ENCODE measurements around the gene INF2.

The INF2 gene

GRCh38 chr14:104677512-104678332, 11.7 kb upstream of the INF2 start:
- DNase-seq = peak; percentile 93

DNA sequence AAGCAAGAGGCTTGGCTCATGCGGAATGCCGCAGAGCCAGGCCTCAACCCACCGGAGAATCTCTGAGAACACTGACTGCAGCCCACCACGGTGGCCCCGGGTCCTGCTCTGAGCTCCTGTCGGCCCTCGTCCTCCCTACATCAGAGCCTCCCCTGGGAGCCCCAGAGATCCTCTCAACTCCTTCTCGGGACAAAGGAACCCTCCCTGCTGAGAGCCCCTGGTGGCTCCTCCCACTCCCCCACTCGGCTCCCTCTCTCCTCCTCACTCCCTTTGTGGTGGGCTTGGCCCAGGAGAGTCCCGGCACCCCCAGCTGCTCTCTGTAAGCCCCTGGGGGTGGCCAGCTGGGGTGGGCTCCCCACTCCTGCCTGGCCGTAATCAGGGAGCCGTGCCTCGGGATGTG, 11.1 kb upstream of the INF2 start:
- no peak for DNase-seq

GRCh38 chr14:104678901-104679705, 10.3 kb upstream of the INF2 start:
- no peak for DNase-seq

DNA sequence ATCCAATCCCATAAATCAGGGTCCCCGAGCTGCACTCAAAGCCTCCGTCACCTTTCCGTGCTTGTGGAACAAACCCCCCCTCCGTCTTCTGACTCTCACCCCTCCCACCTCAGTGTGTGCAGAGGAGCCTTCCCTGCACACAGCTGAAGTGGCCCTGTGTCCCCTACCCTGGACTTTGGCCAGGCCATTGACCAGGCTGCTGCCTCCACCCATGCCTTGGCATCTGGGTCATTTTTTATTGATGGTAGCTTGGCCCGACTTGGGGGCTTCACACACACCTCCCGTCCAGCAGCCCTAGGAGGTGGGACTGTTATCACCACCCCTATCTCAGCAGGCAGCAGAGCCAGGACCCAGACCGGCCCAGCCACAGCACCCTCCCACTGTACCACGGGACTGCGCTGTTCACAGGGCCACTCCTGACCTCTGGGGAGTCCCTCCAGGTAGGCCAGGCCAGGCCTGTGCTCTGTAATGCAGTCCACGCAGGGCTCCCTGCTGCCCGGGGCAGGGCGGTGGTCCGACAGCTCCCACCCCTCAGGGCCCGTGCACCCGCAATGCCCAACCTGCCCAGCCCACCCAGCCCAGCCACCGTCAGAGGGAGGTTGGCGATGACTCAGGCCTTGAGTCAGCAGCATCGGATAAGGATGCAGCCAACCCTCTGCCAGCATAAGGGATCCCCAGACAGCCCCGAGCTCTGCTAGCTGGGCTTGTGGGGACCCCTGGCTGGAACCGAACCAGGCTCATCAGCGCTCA, 9.2 kb upstream of the INF2 start:
- DNase-seq = no peak

- no peak for DNase-seq
Measured at GRCh38 chr14:104680806-104681688, 8.4 kb upstream of the INF2 start.

DNA sequence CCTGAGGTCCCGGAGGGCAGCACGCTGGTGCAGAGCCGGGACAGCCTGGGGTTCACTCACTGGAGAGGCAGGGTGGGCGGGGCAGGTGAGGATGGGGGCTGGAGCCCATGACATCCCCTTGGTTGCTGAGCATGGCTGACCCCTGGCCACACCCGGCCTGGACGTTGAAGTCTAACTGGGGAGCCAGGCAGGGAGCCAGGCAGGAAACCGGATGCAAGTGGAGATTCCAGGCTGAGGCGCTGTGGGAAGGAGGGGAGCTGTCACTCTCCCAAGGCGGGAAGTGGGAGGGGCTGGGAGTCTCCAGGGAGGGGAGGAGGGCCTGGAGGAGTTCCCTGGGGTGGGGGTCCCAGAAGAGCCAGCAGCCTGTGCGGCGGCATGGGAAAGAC, 7.7 kb upstream of the INF2 start:
- DNase-seq = no peak

GRCh38 chr14:104682107-104682593, 7.3 kb upstream of the INF2 start:
- DNase-seq = no peak

- no peak for DNase-seq
Measured at GRCh38 chr14:104683653-104684448, 5.6 kb upstream of the INF2 start.

- DNase-seq = no peak
Measured at GRCh38 chr14:104684449-104684821, 5.0 kb upstream of the INF2 start.

DNA sequence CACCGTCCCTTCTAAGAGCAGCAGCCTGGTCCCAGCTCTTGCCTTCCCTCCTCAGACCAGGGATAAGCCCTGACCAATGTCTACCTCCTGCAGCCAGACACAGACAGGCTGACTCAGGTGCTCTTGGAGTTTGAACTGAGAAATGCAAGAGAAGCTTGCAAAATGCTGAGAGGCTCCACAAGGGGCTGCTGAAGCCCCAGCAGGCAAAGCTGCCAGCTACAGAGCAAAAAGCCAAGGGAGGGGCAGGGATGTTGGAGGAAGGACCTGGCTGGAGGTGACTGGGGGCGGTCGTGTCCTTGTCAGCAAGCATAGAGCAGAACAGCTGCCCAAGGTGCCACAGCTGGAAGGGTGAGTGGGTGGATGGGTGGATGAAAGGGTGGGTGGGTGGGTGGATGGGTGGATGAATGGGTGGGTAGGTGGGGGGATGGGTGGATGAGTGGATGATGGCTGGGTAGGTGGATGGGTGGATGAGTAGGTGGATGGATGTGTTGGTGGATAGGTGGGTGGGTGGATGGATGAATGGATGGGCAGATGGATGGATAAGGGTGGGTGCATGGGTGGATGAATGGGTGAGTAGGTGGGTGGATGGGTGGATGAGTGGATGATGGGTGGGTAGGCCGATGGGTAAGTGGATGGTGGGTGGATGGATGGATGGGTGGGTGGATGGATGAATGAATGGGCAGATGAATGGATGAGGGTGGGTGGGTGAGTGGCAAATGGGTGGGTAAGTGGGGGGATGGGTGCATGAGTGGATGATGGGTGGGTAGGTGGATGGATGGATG, 4.0 kb upstream of the INF2 start:
- no peak for DNase-seq

DNA sequence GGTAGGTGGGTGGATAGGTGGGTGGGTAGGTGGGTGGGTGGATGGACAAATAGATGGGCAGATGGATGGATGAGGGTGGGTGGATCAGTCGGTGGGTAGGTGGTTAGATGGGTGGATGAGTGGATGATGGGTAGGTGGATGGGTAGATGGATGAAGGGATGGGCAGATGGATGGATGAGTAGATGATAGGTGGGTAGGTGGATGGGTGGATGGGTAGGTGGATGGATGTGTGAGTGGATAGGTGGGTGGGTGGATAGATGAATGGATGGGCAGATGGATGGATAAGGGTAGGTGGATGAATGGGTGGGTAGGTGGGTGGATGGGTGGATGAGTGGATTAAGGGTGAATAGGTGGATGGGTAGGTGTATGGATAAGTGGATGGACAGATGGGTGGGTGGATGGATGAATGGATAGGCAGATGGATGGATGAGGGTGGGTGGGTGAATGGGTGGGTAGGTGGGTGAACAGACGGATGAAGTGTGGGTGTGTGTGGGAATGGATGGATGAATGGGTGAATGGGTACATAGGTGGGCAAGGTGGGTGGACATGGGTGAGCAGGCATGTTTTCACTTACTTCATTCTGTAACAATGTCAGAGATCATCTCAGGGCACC, 3.3 kb upstream of the INF2 start:
- DNase-seq = no peak

GRCh38 chr14:104686624-104687517, 2.5 kb upstream of the INF2 start:
- no peak for DNase-seq

DNA sequence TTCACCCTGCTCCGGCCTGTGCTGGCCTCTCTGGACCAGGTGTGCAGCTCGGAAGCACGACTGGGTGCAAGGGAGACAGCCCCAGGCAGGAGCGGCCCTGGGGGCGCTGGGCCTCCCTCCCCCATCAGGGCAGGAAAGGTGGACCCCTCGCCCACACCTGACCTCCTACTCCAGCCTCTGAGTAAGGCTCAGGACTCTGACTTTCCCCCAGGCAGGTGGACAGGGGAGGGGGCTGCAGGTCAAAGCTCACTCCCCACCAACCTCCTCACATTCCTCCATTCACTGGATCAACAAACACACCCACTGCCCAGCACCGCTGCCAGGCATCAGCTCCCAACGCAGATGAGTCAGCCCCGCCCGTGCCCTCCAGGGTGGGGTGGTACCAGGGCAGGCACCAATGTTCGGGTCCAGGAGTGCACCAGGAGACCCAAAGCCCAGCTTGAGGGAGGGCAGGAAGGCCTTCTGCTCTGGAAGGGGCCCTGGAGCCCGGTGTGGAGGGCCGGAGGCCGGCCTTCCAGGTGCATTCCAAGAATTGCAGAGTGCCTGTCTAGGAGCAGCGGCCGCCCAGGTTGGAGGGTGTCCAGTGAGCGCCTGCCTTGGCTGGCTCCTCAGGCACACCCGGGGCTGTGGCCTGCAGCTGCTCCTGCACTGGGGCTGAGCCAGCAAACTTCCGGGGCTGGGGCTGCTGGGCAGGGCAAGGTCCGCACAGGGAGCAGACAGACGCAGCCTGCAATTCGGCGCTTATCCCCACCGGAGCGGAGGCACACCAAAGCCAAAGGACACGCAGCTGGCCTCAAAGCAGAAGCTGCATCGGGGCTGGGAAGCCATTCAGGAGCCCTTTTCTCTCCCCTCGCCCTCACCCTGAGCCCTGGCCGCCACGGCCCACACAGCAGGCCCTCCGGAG, 1.6 kb upstream of the INF2 start:
- DNase-seq = no peak

DNA sequence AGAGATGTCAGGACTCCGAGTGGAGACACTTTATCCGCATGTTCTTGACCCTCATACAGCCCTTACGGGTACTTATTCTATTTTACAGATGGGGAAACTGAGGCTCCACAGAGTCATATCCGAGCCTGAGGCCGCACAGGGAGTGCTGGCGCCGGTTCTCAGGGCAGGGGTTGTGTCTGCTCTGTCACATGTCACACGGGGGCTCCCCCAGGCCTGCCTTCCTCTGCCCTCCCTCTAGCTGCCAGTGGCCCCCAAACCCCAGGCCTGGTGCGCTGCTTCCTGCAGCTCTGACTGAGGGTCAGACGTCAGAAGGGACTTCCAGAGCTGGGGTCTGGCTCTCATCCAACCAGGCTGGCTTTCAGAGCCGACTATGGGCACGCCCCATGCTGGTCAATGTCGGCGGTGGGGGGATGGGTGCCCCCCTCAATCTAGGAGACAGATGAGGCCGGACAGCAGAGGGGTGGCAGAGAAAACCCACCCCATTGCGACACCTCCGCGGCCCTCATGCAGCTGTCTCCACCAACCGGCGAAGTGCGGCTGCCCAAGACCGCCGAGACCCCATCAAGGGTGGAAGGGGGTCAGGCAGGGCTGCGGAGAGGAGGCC, 811 bp upstream of the INF2 start:
- DNase-seq = no peak

DNA sequence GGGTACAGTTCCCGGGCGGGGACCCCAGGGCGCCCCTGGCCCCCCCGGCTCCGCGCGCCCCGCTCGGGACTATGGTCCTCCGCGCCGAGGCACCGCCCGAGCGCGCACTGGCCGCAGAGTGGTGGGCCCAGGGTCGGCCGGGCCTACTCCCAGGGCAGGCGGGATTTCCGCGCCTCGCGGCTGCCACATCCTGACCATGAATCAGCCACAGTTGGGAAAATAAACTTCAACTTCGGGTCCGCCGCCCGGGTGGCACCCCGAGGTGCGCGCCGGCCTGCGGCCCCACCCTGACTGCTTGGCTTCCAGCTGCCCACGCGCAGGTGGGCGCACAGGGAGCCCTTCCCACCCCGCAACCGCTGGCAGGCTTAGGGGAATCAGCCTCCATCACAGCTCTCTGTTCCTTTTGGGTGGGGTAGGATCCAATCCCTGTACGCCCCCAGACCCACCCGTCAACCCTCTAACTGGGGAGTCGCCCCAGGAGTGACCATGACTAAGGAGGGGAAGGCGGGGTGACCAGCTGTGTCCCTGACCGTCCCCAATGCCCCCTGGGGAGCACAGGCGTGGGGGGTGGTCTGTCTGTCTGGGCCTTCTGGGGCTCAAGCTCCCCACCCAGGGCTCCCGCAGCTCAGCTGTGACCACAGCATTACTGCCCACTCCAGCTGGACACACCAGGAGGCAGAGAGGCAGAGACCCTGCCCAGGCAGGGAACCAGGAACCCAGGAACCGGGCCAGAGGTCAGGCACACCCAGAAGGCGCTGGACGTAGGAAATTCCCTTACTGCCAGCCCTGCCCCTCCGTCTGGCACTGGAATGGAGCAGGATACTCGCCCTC, 678 bp downstream of the INF2 start:
- DNase-seq = no peak

DNA sequence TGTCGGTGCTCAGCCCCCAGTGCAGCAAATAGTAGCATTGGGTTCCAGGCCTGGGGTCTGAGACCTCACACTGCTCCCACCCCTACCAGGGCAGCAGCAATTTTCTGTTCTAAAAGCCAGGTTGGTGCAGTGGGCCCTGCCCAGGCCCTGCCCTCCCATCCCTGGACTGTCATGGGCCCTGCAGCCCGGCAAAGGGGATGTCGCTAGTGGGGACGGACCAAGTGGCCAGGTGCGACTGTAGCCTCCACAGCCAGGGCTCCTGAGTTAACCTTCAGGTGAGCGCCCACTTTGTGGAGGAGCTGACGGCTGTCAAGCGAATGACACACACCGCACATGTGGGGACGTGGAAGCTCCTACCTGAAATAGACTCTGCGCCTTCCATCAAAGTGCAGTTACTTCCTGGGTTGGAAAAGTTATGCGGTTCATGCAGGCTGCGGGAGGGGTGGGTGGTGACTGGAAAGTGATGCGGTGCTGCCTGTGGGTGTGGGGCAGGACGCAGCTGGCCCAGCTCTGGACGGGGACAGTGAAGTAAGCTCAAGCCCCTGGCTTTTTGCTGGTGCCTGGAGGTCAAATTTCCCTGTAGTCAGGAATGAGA, 1.5 kb downstream of the INF2 start:
- no peak for DNase-seq

Data from activated effector memory CD4-positive, alpha-beta T cell treated with anti-CD3 and anti-CD28 coated beads, Interleukin-2, amount 50 U/mL, for 16 hours (primary cell).